Activated CD4-positive, alpha-beta memory T cell treated with anti-CD3 and anti-CD28 coated beads, Interleukin-2, amount 10 ng/mL, durations not matched to agents 7 days and 5 days (primary cell): ENCODE data around the gene EFNB2. TPM values are rescaled to one million over a fixed set of nuclear protein-coding genes. Genes with fewer than 3 reads are reported as not detected.

Source experiments
- CTCF ChIA-PET: fragments of 350-600 bp; sonication (Branson Sonifier 250); formaldehyde crosslinking; loops from one replicate; lab custom pipeline; 2021; ENCODE audit warnings: antibody characterized with exemption, inconsistent platforms; lab: Charles Lee
- POLR2A ChIA-PET: fragments of 350-600 bp; sonication (Branson Sonifier 250); formaldehyde crosslinking; loops from one replicate; lab custom pipeline; 2021; ENCODE audit warnings: antibody characterized with exemption; lab: Charles Lee
- DNase-seq: peaks from one replicate; pipeline ENCODE4 v3.0.0-alpha.2; 2020
- H3K27ac Mint-ChIP-seq: one replicate; pipeline ENCODE4 v1.8.0; 2021; ENCODE audit warnings: mild to moderate bottlenecking, mixed read lengths
- H3K27me3 Mint-ChIP-seq: one replicate; pipeline ENCODE4 v1.8.0; 2021; ENCODE audit warnings: mixed read lengths
- H3K36me3 Mint-ChIP-seq: one replicate; pipeline ENCODE4 v1.8.0; 2021; ENCODE audit warnings: low read depth, mixed read lengths
- H3K4me1 Mint-ChIP-seq: one replicate; pipeline ENCODE4 v1.8.0; 2021; ENCODE audit warnings: mixed read lengths
- H3K4me3 Mint-ChIP-seq: one replicate; pipeline ENCODE4 v1.8.0; 2021; ENCODE audit warnings: mild to moderate bottlenecking, mixed read lengths
- H3K9me3 Mint-ChIP-seq: one replicate; pipeline ENCODE4 v1.8.0; 2021; ENCODE audit warnings: mixed read lengths
- total RNA-seq, 2 experiments: library from RNA; stranded (reverse); gene quantifications; one replicate each; pipeline ENCODE4 v1.2.3, GENCODE V29; 2021

The EFNB2 gene
- total RNA-seq, 2 experiments from 2014 or later = 0.13 TPM

DNA sequence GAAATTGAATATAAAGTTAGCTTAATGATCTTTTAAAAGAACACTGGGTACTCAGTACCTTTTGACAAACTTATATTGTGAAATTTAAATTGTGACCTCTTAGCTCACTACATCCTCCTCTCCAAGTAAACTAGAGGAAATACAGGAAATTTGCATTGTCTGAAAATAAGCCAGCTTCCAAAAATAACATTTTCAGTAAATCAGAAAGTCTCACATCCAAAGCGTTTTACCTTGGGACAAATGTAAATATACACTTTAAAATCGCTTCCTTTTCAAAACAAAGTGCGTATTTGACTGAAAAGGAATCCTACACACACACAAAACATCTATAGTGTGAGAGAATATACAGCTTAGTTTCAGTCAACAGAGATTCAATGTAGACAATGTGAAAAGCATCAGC is 2.1 kb upstream of the EFNB2 start:
- Mint-ChIP-seq H3K4me1 (peaks cover 17% of the 10 kb centered on the region), H3K4me3 (no peak overlapping the region), H3K36me3 (peaks cover 19% of the 10 kb centered on the region), H3K9me3 (no peaks in the 10 kb centered on the region), H3K27ac (no peak overlapping the region), H3K27me3 (peaks cover 17% of the 10 kb centered on the region)
- POLR2A ChIA-PET = interaction anchor here (6.0 kb wide), 1 partner anchor 29 kb away, joined by 48 read pairs; the partner anchor contains the start of gene ARGLU1
- no peak for DNase-seq
- CTCF ChIA-PET = interaction anchor here (1.3 to 3.3 kb wide), 6 partner anchors 8 to 1127 kb away, joined by 3 to 22 read pairs (median 8); partner anchors contain the start of gene ARGLU1

- CTCF ChIA-PET = interaction anchor here (0.6 to 3.3 kb wide), 18 partner anchors 9 to 1126 kb away, joined by 3 to 22 read pairs (median 4); partner anchors contain the start of gene ARGLU1
- H3K4me3 Mint-ChIP-seq = peak overlapping the region; percentile 79
- no peaks in the 10 kb centered on the region for H3K9me3 Mint-ChIP-seq
- peaks cover 25% of the 10 kb centered on the region for H3K27me3 Mint-ChIP-seq
- POLR2A ChIA-PET = interaction anchor here (0.9 to 6.0 kb wide), 3 partner anchors 30 to 84 kb away, joined by 3 to 48 read pairs (median 3); partner anchors contain the start of gene ARGLU1
- H3K27ac Mint-ChIP-seq = peak overlapping the region; percentile 74
- H3K36me3 Mint-ChIP-seq = peaks cover 11% of the 10 kb centered on the region
- H3K4me1 Mint-ChIP-seq = peaks cover 19% of the 10 kb centered on the region
- peak; percentile 85 for DNase-seq
These were observed 977 bp upstream of the EFNB2 start for GRCh38 chr13:106536244-106537034.

DNA sequence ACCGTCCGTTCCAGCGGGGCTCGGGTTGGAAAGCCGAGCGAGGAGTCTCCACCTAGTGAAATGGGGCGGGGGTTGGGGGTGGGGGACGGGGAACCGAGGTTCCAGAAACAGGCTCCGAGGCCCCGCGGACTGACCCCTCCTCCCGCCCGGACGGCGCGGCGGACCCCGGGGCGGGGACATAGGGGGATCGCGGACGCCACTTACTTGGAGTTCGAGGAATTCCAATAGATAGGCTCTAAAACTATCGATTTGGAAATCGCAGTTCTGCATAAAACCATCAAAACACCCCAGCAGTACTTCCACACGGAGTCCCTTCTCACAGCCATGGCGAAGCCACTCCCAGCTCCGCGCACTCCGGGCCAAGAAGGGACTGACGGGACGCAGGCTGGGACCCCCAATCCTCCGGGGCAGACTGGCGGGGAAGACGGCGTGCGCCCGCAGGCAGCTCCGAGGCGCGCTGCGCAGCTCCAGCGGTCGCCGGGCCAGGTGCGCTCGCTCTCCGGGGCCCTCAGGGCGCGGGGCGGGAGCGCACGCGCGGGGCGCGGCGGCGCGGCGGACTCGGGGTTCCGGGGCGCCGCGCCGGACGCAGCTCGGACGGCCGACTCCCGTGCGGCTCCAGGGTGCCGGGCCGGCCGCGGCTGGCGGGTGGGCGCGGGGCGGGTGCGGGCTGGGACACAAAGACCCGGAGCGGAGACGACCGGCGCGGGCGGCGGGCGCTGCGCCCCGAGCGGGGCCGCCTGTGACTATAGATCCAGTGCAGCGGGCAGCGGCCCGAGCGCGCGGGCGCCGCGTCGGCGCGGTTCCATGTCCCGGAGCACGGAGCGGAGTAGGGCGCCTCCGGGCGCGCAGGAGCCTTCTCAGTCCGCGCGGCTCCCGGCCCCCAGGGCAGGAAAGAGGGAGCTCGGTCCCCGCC is 567 bp downstream of the EFNB2 start:
- DNase-seq = no peak
- Mint-ChIP-seq H3K27me3 (peaks cover 34% of the 10 kb centered on the region), H3K9me3 (no peaks in the 10 kb centered on the region), H3K27ac (no peak overlapping the region), H3K4me1 (peaks cover 19% of the 10 kb centered on the region), H3K36me3 (peaks cover 3% of the 10 kb centered on the region), H3K4me3 (peak overlapping the region; percentile 79)
- POLR2A ChIA-PET = interaction anchor here (1.9 to 6.0 kb wide), 2 partner anchors 27 to 32 kb away, joined by 4 to 48 read pairs; partner anchors contain the start of gene ARGLU1
- CTCF ChIA-PET = interaction anchor here (0.6 to 3.3 kb wide), 5 partner anchors 11 to 386 kb away, joined by 3 to 22 read pairs (median 6); partner anchors contain the start of gene ARGLU1

GRCh38 chr13:106533943-106534638 is 1.4 kb downstream of the EFNB2 start:
- H3K4me1 Mint-ChIP-seq = peaks cover 19% of the 10 kb centered on the region
- H3K27me3 Mint-ChIP-seq = peaks cover 42% of the 10 kb centered on the region
- POLR2A ChIA-PET = interaction anchor here (1.9 to 6.0 kb wide), 2 partner anchors 26 to 32 kb away, joined by 4 to 48 read pairs; partner anchors contain the start of gene ARGLU1
- H3K4me3 Mint-ChIP-seq = peak overlapping the region; percentile 32
- peak; percentile 20 for DNase-seq
- H3K9me3 Mint-ChIP-seq = no peaks in the 10 kb centered on the region
- H3K36me3 Mint-ChIP-seq = peaks cover 3% of the 10 kb centered on the region
- CTCF ChIA-PET = interaction anchor here (1.3 to 2.5 kb wide), 2 partner anchors 25 to 32 kb away, joined by 3 to 6 read pairs; no protein-coding TSS in a partner anchor
- no peak overlapping the region for H3K27ac Mint-ChIP-seq

- ChIA-PET CTCF (interaction anchor here (1.3 kb wide), 1 partner anchor 33 kb away, joined by 3 read pairs; no protein-coding TSS in a partner anchor), POLR2A (interaction anchor here (6.0 kb wide), 1 partner anchor 33 kb away, joined by 48 read pairs; the partner anchor contains the start of gene ARGLU1)
- H3K27me3 Mint-ChIP-seq = peaks cover 47% of the 10 kb centered on the region
- no peak overlapping the region for H3K27ac Mint-ChIP-seq
- H3K9me3 Mint-ChIP-seq = no peaks in the 10 kb centered on the region
- peak overlapping the region; percentile 32 for H3K4me3 Mint-ChIP-seq
- no peak for DNase-seq
- H3K36me3 Mint-ChIP-seq = peaks cover 3% of the 10 kb centered on the region
- H3K4me1 Mint-ChIP-seq = peaks cover 19% of the 10 kb centered on the region
These were observed 2.1 kb downstream of the EFNB2 start for GRCh38 chr13:106533101-106533942.

DNA sequence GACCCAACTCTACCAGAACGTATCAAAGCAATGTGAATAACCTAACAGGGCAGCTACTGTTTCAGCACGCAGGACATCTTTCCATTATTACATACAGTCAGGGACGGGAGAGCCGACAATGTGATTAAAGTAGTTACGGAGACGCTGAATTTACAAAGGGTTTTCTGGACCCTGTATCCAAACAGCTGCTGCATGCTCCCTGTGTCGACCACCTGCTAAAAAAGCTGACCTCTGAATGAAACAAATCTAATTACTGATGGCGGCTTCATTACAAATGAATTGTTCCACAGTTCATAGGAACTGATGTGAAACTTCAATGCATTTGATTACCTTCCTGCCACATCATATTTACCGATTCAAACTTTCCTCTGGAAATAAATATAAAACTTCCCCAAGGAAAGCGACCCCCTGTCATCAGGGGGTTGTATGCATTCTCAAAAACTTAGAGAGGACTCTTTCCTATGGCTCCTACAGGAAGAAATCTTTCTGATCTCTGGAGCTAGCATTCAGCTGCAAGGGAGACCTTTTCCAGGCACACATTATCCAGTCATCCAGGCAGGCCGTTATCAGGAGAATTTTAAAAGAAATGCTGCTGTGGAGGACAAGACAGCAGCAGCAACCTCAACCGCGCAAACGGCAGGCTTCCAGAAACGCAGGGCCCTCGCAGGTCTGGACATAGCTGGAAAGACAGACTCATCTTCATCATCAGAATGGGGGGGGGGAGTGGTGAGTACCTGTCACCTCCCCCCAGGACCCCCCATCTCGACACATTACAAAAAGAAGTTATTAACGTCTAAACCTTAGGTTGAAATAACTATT is 3.1 kb downstream of the EFNB2 start:
- Mint-ChIP-seq H3K4me3 (no peak overlapping the region), H3K27me3 (peaks cover 55% of the 10 kb centered on the region), H3K9me3 (no peaks in the 10 kb centered on the region), H3K27ac (no peak overlapping the region), H3K36me3 (peaks cover 3% of the 10 kb centered on the region), H3K4me1 (peaks cover 19% of the 10 kb centered on the region)
- ChIA-PET POLR2A (interaction anchor here (6.0 kb wide), 1 partner anchor 34 kb away, joined by 48 read pairs; the partner anchor contains the start of gene ARGLU1), CTCF (interaction anchor here (1.0 kb wide), 1 partner anchor 24 kb away, joined by 3 read pairs; no protein-coding TSS in a partner anchor)
- no peak for DNase-seq

DNA sequence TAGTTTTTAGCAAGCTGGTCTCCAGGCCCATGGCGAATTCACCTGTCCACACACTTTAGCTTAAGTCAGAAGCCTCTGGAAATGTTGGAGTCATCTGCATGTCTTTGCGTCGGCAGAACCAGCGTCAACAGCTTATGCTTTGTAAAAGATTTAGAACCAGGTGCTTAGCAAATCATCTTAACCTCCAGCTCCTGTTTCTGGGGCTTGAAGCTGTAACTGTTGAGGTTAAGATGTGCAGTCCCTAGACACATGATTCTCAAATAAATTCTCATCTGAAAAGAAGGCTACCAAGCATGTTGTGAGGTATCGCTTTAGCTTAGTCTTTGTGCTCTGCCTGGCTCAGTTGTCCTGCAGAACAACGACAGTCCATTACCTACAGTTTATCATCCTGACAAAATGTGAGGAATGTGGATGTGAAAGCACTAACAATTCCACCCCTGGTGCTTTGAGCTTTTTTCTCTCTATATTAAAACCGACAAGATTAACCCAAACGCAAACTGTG is 4.4 kb downstream of the EFNB2 start:
- Mint-ChIP-seq H3K9me3 (no peaks in the 10 kb centered on the region), H3K27me3 (peaks cover 64% of the 10 kb centered on the region)

GRCh38 chr13:106530171-106530851 is 5.2 kb downstream of the EFNB2 start:
- CTCF ChIA-PET = no interaction called here
- Mint-ChIP-seq H3K27me3 (peaks cover 64% of the 10 kb centered on the region), H3K27ac (no peak overlapping the region), H3K36me3 (peaks cover 3% of the 10 kb centered on the region), H3K4me3 (no peak overlapping the region), H3K9me3 (no peaks in the 10 kb centered on the region), H3K4me1 (peaks cover 16% of the 10 kb centered on the region)
- no peak for DNase-seq
- POLR2A ChIA-PET = no interaction called here

More for the DNA sequence above, 4.4 kb downstream of the EFNB2 start:
- peaks cover 16% of the 10 kb centered on the region for H3K4me1 Mint-ChIP-seq
- peaks cover 3% of the 10 kb centered on the region for H3K36me3 Mint-ChIP-seq
- DNase-seq = no peak
- no peak overlapping the region for H3K27ac Mint-ChIP-seq
- H3K4me3 Mint-ChIP-seq = no peak overlapping the region
- POLR2A ChIA-PET = no interaction called here
- CTCF ChIA-PET = no interaction called here

- CTCF ChIA-PET = no interaction called here
- H3K9me3 Mint-ChIP-seq = no peaks in the 10 kb centered on the region
- no peak overlapping the region for H3K4me3 Mint-ChIP-seq
- H3K4me1 Mint-ChIP-seq = peaks cover 14% of the 10 kb centered on the region
- DNase-seq = no peak
- POLR2A ChIA-PET = no interaction called here
- no peak overlapping the region for H3K27ac Mint-ChIP-seq
- H3K36me3 Mint-ChIP-seq = peaks cover 3% of the 10 kb centered on the region
- peaks cover 62% of the 10 kb centered on the region for H3K27me3 Mint-ChIP-seq
These were observed 5.9 kb downstream of the EFNB2 start for GRCh38 chr13:106529415-106530170.
